ENCODE measurements around the gene UROC1.

UROC1 gene

DNA sequence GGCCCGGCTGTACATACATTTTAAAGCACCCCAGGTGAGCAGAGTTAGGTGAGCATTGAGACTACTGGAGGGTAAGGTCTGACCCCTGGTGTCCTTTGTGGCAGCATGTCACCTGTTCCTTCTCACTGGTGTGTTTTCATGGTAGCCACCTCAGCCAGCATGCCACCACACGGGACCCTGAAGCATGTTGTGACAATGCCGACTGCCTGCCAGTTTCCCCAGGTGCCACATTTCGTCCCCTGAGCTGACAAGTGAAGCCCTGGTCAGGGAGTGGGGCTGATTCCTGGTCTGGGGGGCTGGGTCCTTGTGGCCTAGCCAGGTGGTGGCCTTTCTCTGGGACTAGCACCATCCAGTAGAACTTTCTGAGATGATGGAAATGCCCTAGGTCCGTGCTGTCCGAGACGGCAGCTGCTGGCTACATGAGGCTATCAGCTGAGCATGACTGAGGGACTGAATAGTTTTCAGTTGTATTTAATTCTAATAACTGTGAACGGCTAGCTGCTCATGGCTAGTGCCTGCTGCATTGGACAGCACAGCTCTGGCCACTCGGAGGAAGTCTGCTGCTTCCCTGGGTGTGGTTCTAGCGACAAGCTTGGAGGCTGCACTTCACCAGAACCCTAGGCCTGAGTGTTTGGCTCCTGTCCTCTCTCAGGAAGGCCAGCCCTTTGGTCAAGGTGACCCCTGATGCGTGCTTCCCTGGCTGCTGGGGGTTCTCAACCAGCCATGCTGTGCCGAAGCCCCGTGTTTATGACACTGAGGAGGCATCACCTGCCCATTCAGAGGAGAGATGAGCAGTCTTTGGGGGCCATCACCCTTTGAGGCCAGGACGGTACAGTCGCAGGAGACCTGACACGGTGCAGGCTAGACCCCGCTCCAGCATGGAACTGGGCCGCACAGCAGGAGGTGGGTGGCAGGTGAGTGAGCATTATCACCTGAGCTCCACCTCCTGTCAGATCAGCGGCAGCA is 37.3 kb upstream of the UROC1 start:
- TF ChIP-seq EP300 (IDR thresholded peaks at IDR 0.05; ENCODE audit: borderline replicate concordance) (no peak), ZBTB7A (IDR thresholded peaks at IDR 0.05; ENCODE audit: low read depth) (no peak), TAF1 (IDR thresholded peaks at IDR 0.05; ENCODE audit: low read depth) (no peak), RAD21 (IDR thresholded peaks at IDR 0.05; ENCODE audit: low read depth) (no peak), FOXM1 (IDR thresholded peaks at IDR 0.05; ENCODE audit: borderline replicate concordance, low read depth) (no peak), NFIC (IDR thresholded peaks at IDR 0.05) (no peak), MAX (IDR thresholded peaks at IDR 0.05) (no peak), CEBPB (IDR thresholded peaks at IDR 0.05) (no peak), CREB1 (IDR thresholded peaks at IDR 0.05; ENCODE audit: low read depth) (no peak), TEAD4 (IDR thresholded peaks at IDR 0.05) (no peak), REST (IDR thresholded peaks at IDR 0.05; ENCODE audit: low read depth) (no peak), EGR1 (IDR thresholded peaks at IDR 0.05) (no peak), YY1 (IDR thresholded peaks at IDR 0.05; ENCODE audit: low read depth) (no peak), USF1 (IDR thresholded peaks at IDR 0.05) (no peak), TCF12 (IDR thresholded peaks at IDR 0.05; ENCODE audit: low read depth) (no peak)

- TF ChIP-seq USF1 (IDR thresholded peaks at IDR 0.05) (no peak), TCF12 (IDR thresholded peaks at IDR 0.05; ENCODE audit: low read depth) (no peak), TEAD4 (IDR thresholded peaks at IDR 0.05) (no peak), NFIC (IDR thresholded peaks at IDR 0.05) (no peak), CEBPB (IDR thresholded peaks at IDR 0.05) (no peak), CREB1 (IDR thresholded peaks at IDR 0.05; ENCODE audit: low read depth) (no peak), TAF1 (IDR thresholded peaks at IDR 0.05; ENCODE audit: low read depth) (no peak), ZBTB7A (IDR thresholded peaks at IDR 0.05; ENCODE audit: low read depth) (no peak), REST (IDR thresholded peaks at IDR 0.05; ENCODE audit: low read depth) (no peak), YY1 (IDR thresholded peaks at IDR 0.05; ENCODE audit: low read depth) (no peak), MAX (IDR thresholded peaks at IDR 0.05) (no peak), EGR1 (IDR thresholded peaks at IDR 0.05) (no peak), RAD21 (IDR thresholded peaks at IDR 0.05; ENCODE audit: low read depth) (no peak), FOXM1 (IDR thresholded peaks at IDR 0.05; ENCODE audit: borderline replicate concordance, low read depth) (no peak), EP300 (IDR thresholded peaks at IDR 0.05; ENCODE audit: borderline replicate concordance) (no peak)
These were observed 35.9 kb upstream of the UROC1 start for GRCh38 chr3:126553284-126554084.

GRCh38 chr3:126552688-126553283 is 35.2 kb upstream of the UROC1 start:
- TF ChIP-seq ZBTB7A (IDR thresholded peaks at IDR 0.05; ENCODE audit: low read depth): no peak
- TF ChIP-seq TEAD4 (IDR thresholded peaks at IDR 0.05): no peak
- no peak for TF ChIP-seq NFIC (IDR thresholded peaks at IDR 0.05)
- TF ChIP-seq USF1 (IDR thresholded peaks at IDR 0.05): no peak
- no peak for TF ChIP-seq REST (IDR thresholded peaks at IDR 0.05; ENCODE audit: low read depth)
- TF ChIP-seq TCF12 (IDR thresholded peaks at IDR 0.05; ENCODE audit: low read depth): no peak
- no peak for TF ChIP-seq EGR1 (IDR thresholded peaks at IDR 0.05)

Measured in Ishikawa (cell line).